Left ventricle myocardium inferior (tissue), 1 donor: ENCODE measurements around the gene PLBD2. TPM values are rescaled to one million over a fixed set of nuclear protein-coding genes. Genes with fewer than 3 reads are reported as not detected.

ENCODE experiments used
- DNase-seq: peaks from one replicate; pipeline ENCODE4 v3.0.0-alpha.2; 2020
- H3K27ac ChIP-seq: fragments of 200-600 bp; replicated peaks from 2 replicates; pipeline ENCODE4 v1.8.0; 2021
- H3K27me3 ChIP-seq: fragments of 200-600 bp; 2 replicates; pipeline ENCODE4 v1.8.0; 2021; ENCODE audit warnings: low read depth
- H3K36me3 ChIP-seq: fragments of 200-600 bp; 2 replicates; pipeline ENCODE4 v1.8.0; 2021
- H3K4me1 ChIP-seq: fragments of 200-600 bp; 2 replicates; pipeline ENCODE4 v1.8.0; 2021
- H3K4me3 ChIP-seq: fragments of 200-600 bp; 2 replicates; pipeline ENCODE4 v1.8.0; 2021; ENCODE audit warnings: mild to moderate bottlenecking, moderate library complexity
- H3K9me3 ChIP-seq: fragments of 200-600 bp; replicated peaks from 2 replicates; pipeline ENCODE4 v1.8.0; 2021
- CTCF ChIP-seq: fragments of 200-600 bp; IDR thresholded peaks from 2 replicates; pipeline ENCODE4 v1.8.0; 2021; ENCODE audit warnings: antibody characterized with exemption, mild to moderate bottlenecking, borderline replicate concordance
- intact Hi-C: fragments of 100-400 bp; cut with micrococcal nuclease; formaldehyde crosslinking; loops from one replicate; pipeline ENCODE4 v1.11.0; 2022
- total RNA-seq: library from RNA; stranded (reverse); fragmentation: NEBNext Ultra II Directional; extraction: Animal tissue kit (Norgen Biotek cat#: 25700); gene quantifications from one replicate; pipeline ENCODE4 v1.2.1, GENCODE V29; 2021
- donor health status: DM: no; HTN: yes; CAD: no; lungs with severe emphysema.

Gene PLBD2
- total RNA-seq, 1 donor from 2014 or later = 28.9 TPM

GRCh38 chr12:113339540-113339939, 18.8 kb upstream of the PLBD2 start:
- intact Hi-C loops = no loop called here
- TF ChIP-seq CTCF = no peak
- H3K9me3 ChIP-seq = no peaks in the 10 kb centered on the region
- H3K4me3 ChIP-seq = no peak overlapping the region
- H3K36me3 ChIP-seq = no peaks in the 10 kb centered on the region
- peaks cover 10% of the 10 kb centered on the region for H3K4me1 ChIP-seq
- no peaks in the 10 kb centered on the region for H3K27me3 ChIP-seq
- no peak overlapping the region for H3K27ac ChIP-seq
- no peak for DNase-seq

- no peak for DNase-seq
- H3K9me3 ChIP-seq = no peaks in the 10 kb centered on the region
- H3K4me3 ChIP-seq = no peak overlapping the region
- no peaks in the 10 kb centered on the region for H3K27me3 ChIP-seq
- no peak overlapping the region for H3K27ac ChIP-seq
- TF ChIP-seq CTCF = no peak
- intact Hi-C loops = no loop called here
- H3K36me3 ChIP-seq = no peaks in the 10 kb centered on the region
- peaks cover 7% of the 10 kb centered on the region for H3K4me1 ChIP-seq
These were observed 18.3 kb upstream of the PLBD2 start for GRCh38 chr12:113340061-113340460.

GRCh38 chr12:113341535-113341934, 16.9 kb upstream of the PLBD2 start:
- H3K36me3 ChIP-seq = no peaks in the 10 kb centered on the region
- no peak overlapping the region for H3K4me3 ChIP-seq
- intact Hi-C loops = no loop called here
- H3K27ac ChIP-seq = no peak overlapping the region
- H3K4me1 ChIP-seq = no peaks in the 10 kb centered on the region
- no peaks in the 10 kb centered on the region for H3K27me3 ChIP-seq
- no peaks in the 10 kb centered on the region for H3K9me3 ChIP-seq
- DNase-seq = no peak
- TF ChIP-seq CTCF = no peak

GRCh38 chr12:113345318-113345717, 13.1 kb upstream of the PLBD2 start:
- Histone ChIP-seq H3K4me3 (no peak overlapping the region), H3K9me3 (no peaks in the 10 kb centered on the region), H3K27me3 (peaks cover 4% of the 10 kb centered on the region), H3K4me1 (no peaks in the 10 kb centered on the region), H3K36me3 (no peaks in the 10 kb centered on the region), H3K27ac (no peak overlapping the region)
- TF ChIP-seq CTCF = no peak
- no peak for DNase-seq
- intact Hi-C loops = no loop called here

GRCh38 chr12:113346353-113346752, 12.0 kb upstream of the PLBD2 start:
- Histone ChIP-seq H3K9me3 (no peaks in the 10 kb centered on the region), H3K4me1 (no peaks in the 10 kb centered on the region), H3K4me3 (no peak overlapping the region), H3K36me3 (no peaks in the 10 kb centered on the region), H3K27me3 (peaks cover 4% of the 10 kb centered on the region), H3K27ac (no peak overlapping the region)
- TF ChIP-seq CTCF = no peak
- no peak for DNase-seq
- intact Hi-C loops = no loop called here

GRCh38 chr12:113347107-113347506, 11.3 kb upstream of the PLBD2 start:
- peaks cover 4% of the 10 kb centered on the region for H3K27me3 ChIP-seq
- H3K36me3 ChIP-seq = no peaks in the 10 kb centered on the region
- H3K4me1 ChIP-seq = no peaks in the 10 kb centered on the region
- intact Hi-C loops = no loop called here
- DNase-seq = no peak
- H3K27ac ChIP-seq = no peak overlapping the region
- H3K4me3 ChIP-seq = no peak overlapping the region
- TF ChIP-seq CTCF = no peak
- H3K9me3 ChIP-seq = no peaks in the 10 kb centered on the region
